ENCODE data around the gene COL5A2.

The COL5A2 gene

DNA sequence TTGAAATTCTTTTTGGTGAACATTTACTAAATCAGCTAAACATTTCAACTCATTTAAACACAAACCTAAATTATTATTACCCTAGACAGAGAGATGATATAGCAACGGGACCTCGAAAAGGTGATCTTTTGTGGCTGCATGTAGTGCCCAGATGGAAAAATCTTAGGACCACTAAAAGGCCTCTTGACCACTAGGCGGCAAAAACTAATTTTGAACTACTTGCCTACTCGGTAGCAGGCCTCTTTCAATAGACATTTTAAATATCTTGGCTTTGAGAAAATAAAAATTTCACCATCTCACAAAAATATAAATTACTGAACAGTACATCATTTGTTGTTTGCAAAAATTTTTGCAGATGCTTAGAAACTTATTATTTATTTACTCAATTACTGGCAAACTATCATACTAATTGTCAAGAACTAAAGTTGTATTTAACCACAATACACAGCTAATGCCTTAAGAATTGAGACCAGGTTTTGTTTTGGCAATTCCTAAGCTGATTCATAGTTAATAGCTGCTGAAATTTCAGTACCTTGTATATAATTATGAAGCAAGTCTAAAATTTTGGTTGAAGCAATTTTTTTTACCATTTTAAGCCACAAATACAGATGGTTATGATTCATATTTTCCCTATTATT, 196.0 kb downstream of the COL5A2 start:
- DNase-seq: no peak

Measured in stimulated activated CD8-positive, alpha-beta memory T cell treated with anti-CD3 and anti-CD28 coated beads, Interleukin-4, amount 100 ng/mL, for 48 hours (primary cell).